Measurements from ENCODE around the gene DEPDC1.
"Not testable (repeated sequence)": the region's sequence is repeated elsewhere in the genome, so short reads cannot be mapped to it uniquely, and the experiment has no call there.

The DEPDC1 gene

DNA sequence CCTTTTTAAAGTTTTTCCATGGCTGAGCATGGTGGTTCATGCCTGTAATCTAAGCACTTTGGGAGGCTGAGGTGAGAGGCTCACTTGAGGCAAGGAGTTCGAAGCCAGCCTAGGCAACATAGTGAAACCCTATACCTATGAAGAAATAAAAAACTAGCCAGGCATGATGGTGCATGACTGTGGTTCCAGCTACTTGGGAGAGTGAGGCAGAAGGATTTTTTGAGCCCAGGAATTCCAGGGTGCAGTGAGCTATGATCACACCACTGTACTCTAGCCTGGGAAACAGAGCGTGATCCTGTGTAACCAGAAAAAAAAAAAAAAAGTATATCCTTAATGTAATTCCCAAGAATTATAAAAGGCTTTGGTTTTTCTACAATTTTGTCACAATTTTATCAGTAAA lies 17.4 kb downstream of the DEPDC1 start:
- no peak overlapping the region for H3K4me3 ChIP-seq (ENCODE audit: low read depth, low read length)

DNA sequence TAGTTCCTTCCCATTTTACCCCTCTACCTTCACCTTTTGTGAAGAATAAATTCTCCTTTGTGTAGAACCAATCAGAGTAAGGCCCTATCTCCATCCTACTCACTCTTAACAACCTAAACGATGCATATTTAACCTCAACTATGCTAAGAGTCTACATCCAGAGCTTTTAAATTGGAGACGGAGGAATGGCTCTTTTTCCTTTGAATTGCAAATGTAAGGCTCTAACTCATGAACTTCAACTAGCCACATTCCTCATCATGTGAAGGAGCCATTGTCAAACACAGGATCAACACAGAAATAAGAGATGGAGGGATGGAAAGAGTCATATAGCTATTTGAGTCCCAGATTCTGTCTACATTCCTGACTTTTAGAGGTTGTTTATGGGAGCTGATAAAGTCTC lies 18.2 kb downstream of the DEPDC1 start:
- no peak overlapping the region for H3K4me3 ChIP-seq (ENCODE audit: low read depth, low read length)

DNA sequence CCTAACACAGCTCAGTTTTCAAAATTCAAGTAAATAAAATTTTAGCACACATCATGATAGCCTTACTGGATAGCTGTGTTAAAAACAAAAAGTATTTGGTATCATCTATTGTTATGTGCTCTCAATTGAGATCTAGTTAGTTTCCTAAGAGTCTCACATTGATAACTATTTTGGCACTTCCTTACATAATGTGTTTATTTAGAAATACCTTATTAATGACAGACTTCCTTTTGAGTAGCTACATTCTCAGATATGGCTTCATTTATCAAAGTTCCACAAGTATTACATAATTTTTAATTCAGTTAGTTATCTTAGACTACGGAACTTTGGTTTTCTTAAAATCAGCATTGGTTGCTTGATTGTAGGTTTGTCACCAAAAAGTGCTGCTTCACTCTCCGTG lies 20.3 kb downstream of the DEPDC1 start:
- not testable (repeated sequence) for H3K4me3 ChIP-seq (ENCODE audit: low read depth, low read length)

DNA sequence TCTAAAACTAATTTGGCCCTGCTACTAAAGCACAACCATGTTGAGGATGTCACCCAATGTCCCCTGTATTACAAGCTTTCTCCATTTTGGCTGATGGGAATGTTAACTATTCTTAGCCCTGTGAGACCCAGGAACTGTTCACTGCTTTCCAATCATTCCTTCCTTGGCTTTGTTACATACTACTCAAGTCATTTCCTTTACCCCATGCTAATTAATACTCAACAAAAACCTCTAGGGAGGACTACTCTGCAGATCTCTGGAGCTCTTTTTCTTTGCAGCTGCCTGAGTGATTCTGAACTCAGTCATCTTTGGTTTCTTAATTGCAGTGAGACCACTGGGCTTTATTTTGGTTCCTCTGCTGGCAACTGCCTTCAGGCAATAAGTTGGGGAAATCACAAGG lies 23.8 kb downstream of the DEPDC1 start:
- H3K4me3 ChIP-seq (ENCODE audit: low read depth, low read length) = no peak overlapping the region

DNA sequence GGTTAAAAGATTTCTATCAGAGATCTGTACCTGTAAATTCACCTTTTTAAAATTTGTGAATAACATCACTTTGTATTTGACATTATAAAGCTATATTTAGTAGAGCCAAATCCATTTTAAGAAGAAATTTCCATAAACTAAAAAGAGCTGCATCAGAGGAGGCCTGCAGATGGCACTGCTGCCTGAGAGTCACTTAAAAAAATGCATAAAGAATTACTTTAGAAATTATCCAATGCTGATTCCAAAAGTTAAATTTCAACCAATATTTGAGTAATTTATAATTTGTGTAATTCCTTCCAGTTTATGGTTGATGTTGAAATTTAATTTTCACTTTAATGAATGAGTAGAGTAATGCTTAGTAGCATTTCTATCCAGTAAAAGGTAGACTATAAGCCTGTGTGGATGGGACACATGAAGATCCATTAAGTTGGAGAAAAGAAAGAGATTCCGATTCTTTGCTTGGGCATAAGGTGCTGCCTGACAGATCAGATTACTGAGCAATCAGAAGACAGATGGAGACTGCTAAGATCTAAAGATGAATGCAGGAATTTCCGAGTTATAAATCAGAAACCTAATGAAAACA lies 26.4 kb downstream of the DEPDC1 start:
- no peak overlapping the region for H3K4me3 ChIP-seq (ENCODE audit: low read depth, low read length)

DNA sequence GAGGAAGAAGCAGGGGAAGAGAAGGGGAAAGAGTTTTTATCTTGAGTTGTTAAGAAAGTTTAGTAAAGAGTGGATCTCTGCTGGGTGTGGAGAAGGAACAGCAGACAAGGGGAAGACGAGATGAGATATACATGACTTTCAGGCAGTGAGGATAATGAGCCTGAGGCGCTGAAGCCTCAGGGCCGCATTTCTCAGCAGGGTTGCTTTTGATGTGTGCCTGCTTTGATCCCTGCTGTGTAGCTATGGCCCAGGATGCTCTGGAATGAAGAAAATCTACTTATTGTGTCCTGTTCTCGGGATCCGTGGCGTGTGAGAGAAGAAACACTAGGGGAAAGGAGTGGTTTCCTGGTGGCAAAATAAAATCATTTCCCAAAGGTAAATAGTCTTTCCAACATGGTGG lies 32.0 kb downstream of the DEPDC1 start:
- H3K4me3 ChIP-seq (ENCODE audit: low read depth, low read length) = no peak overlapping the region

- no peak overlapping the region for H3K4me3 ChIP-seq (ENCODE audit: low read depth, low read length)
Measured at GRCh38 chr1:68460935-68461334, 35.9 kb downstream of the DEPDC1 start.

- H3K4me3 ChIP-seq (ENCODE audit: low read depth, low read length) = no peak overlapping the region
Measured at GRCh38 chr1:68459796-68460195, 37.1 kb downstream of the DEPDC1 start.

GRCh38 chr1:68459091-68459490 lies 37.8 kb downstream of the DEPDC1 start:
- H3K4me3 ChIP-seq (ENCODE audit: low read depth, low read length) = no peak overlapping the region

DNA sequence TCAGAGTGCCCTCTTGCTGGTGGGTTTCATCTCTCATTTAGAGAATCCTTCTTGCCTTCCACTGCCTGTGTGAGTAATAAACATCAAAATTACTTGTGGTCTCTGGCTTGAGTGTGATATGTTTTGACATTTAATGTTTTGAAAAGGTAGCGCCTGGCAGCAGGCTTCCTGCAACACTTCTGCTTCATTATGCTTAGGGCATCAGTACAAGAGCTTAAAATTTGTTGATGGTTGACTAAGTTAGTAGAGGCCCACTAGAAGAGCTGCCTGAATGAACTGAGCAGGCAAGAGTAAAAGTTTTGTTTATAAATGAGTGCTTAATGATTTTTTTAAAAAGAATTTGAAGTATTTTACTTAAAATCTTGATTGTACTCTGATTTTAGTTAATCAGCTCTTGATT lies 40.7 kb downstream of the DEPDC1 start:
- H3K4me3 ChIP-seq (ENCODE audit: low read depth, low read length) = no peak overlapping the region

DNA sequence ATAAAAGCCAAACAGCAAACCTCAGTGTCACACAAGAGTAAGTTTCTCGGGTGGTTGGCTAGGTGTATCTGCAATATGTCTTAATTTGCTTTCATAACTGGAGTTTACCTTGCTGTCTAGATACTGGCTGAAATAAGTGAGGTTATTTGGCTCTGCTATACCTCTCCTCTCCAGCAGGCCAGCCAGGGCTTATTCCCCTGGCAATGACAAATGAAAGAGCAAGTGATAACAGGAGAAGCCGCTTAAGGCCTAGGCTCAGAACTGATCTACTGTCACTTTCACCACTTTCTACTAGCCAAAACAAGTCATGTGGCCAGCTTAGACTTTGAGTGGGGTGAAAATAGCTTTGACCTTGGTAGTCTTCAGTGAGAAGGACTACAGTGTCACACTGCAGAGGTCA lies 42.3 kb downstream of the DEPDC1 start:
- H3K4me3 ChIP-seq (ENCODE audit: low read depth, low read length) = no peak overlapping the region

DNA sequence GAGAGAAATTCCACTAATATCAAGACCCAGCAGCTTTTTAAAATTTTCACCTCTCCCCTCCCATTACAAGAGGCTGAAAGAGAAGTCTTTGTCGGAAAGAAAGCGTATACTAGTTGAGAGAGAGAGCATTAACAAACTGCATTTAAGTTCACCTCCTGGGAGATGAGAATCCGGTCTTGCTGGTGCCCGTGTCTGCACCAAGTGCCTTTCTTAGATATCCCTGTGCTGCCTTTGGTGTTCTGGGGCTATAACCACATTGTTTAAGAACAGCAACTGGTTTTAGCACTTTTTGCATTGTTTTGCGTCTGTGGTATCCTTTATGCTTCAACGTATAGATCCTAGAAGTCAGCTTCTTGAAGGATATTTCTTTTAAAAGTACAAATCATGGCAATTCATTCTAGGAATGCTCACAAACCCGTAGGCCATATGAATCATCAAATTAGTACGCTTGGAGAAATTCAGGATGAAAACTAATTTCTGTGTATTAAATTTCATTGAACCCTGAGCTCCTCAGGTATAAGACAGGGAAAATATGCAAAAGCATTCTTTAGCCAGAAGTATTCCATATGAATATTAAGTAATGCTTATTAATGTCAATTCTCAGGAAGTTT lies 43.7 kb downstream of the DEPDC1 start:
- no peak overlapping the region for H3K4me3 ChIP-seq (ENCODE audit: low read depth, low read length)

- H3K4me3 ChIP-seq (ENCODE audit: low read depth, low read length) = no peak within 1 kb of the TSS
Measured at GRCh38 chr1:68449901-68450300, 47.0 kb downstream of the DEPDC1 start, which contains the start of gene RPE65. Gene RPE65, minus strand, starts transcription at chr1:68449954. Its CDS starts 49 bp downstream, at chr1:68449905.

DNA sequence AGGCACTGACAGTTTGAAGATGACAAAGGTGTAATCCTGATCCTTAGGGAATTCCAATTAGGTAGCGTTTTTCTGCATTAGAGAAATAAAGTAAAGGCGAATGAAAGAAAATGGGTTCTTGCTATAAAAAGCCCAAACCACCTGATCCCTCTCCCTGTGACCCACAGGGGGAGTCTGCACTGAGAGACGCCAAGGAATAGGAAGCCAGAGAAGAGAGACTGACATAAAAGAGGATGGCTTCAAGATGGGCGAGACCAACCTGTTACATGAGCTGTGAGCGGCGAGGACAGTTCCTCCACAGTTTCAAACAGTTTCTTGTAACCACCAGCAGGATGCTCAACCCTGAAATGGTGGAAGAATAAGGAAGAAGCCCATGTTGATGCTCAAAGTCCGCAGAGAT lies 48.5 kb downstream of the DEPDC1 start:
- H3K4me3 ChIP-seq (ENCODE audit: low read depth, low read length) = no peak overlapping the region

DNA sequence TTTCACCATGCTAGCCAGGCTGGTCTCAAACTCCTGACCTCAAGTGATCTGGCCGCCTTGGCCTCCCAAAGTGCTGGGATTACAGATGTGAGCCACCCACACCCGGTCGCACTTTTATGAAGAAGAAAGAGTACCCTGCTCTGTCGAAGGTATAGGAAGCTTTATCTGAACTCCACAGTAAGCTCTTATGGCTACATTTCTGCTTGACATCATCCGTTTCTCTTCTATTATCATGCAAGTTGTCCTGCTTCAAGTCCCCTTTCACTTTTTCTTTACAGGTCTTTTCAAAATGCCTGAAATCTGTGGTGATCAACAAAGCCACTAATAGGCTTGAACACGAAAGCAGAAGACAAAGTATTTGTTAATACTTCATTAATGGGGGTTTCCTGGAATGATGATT lies 51.2 kb downstream of the DEPDC1 start:
- H3K4me3 ChIP-seq (ENCODE audit: low read depth, low read length) = no peak overlapping the region

DNA sequence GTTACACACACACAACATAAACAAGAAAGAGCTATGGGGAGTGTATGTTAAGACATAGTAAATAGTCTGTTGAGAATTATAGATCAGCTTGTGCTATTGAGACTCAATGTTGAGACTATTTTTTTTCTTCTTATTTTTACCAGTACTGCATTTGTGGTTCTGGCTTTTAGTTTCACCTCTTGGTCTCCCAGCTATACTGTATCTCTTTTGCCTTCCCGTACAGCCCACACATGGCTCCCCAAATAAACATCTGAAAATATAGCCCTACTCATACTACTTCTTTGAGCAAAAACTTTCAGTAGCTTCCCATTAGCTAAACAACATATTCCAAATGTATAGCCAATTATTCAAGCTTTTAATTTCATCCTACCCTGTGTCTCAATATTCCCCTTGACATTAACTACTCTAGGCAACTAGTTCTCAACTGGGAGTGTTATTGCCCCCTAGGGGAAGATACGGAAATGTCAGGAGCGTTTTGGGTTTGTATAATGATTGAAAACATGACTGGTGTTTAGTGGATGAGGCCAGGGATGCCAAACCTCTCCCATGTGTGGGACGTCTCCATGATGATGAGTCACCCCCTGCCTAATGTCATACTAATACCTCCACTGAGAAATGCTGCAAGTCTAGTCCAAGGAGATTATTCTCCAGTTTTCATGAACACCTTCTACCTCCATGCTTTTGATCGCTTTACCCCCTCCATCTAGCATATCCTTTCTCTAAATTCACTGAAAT lies 53.9 kb downstream of the DEPDC1 start:
- no peak overlapping the region for H3K4me3 ChIP-seq (ENCODE audit: low read depth, low read length)

DNA sequence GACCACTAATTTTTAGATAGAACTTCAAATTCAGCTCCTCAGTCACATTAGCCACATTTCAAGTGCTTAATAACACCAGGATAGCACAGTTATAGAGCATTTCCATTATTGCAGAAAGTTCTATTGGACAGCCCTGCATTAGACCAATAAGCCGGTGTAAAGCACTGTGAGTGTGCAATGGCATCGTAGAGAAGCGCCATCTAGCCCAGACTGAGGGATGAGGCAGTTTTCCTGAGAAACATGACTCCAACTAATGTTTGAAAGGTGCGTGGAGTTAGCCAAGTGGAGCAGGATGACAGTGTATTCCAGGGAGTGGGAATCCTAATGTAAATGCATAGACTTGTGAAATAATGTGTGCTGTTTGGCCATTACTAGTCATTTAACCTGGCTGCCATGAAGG lies 54.9 kb downstream of the DEPDC1 start:
- H3K4me3 ChIP-seq (ENCODE audit: low read depth, low read length) = no peak overlapping the region

GRCh38 chr1:68438310-68438709 lies 58.6 kb downstream of the DEPDC1 start:
- H3K4me3 ChIP-seq (ENCODE audit: low read depth, low read length) = no peak overlapping the region

- H3K4me3 ChIP-seq (ENCODE audit: low read depth, low read length) = no peak overlapping the region
Measured at GRCh38 chr1:68433395-68433794, 63.5 kb downstream of the DEPDC1 start.

GRCh38 chr1:68431076-68431475 lies 65.8 kb downstream of the DEPDC1 start:
- no peak overlapping the region for H3K4me3 ChIP-seq (ENCODE audit: low read depth, low read length)

- no peak overlapping the region for H3K4me3 ChIP-seq (ENCODE audit: low read depth, low read length)
Measured at GRCh38 chr1:68429233-68429808, 67.6 kb downstream of the DEPDC1 start.

DNA sequence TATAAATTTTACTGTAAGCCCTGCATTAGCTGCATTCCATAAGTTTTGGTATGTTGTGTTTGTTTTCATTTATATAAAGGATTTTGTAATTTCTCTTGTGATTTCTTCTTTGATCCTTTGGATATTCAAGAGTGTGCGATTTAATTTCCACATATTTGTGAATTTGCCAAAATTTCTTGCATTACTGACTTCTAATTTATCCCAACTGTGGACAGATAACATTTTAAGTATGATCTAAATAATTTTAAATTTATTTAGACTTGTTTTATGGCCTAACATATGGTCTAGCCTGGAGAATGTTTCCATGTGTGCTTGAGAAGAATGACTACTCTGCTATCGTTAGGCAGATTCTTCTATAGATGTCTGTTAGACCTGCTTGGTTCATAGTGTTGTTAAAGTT lies 70.3 kb downstream of the DEPDC1 start:
- no peak overlapping the region for H3K4me3 ChIP-seq (ENCODE audit: low read depth, low read length)

All from iPS-11a (cell line).